HG03469 (cell line): Measurements from ENCODE around the gene PPIL3.
"Not testable (repeated sequence)": the region's sequence is repeated elsewhere in the genome, so short reads cannot be mapped to it uniquely, and the experiment has no call there.

ENCODE experiments used
- ATAC-seq: cut with Tn5 transposase; IDR thresholded peaks from one replicate; pipeline ENCODE4 v1.9.1; 2021; ENCODE audit warnings: mild to moderate bottlenecking, moderate library complexity, moderate number of reproducible peaks; ENCODE audit not compliant: unreplicated experiment

PPIL3 gene

DNA sequence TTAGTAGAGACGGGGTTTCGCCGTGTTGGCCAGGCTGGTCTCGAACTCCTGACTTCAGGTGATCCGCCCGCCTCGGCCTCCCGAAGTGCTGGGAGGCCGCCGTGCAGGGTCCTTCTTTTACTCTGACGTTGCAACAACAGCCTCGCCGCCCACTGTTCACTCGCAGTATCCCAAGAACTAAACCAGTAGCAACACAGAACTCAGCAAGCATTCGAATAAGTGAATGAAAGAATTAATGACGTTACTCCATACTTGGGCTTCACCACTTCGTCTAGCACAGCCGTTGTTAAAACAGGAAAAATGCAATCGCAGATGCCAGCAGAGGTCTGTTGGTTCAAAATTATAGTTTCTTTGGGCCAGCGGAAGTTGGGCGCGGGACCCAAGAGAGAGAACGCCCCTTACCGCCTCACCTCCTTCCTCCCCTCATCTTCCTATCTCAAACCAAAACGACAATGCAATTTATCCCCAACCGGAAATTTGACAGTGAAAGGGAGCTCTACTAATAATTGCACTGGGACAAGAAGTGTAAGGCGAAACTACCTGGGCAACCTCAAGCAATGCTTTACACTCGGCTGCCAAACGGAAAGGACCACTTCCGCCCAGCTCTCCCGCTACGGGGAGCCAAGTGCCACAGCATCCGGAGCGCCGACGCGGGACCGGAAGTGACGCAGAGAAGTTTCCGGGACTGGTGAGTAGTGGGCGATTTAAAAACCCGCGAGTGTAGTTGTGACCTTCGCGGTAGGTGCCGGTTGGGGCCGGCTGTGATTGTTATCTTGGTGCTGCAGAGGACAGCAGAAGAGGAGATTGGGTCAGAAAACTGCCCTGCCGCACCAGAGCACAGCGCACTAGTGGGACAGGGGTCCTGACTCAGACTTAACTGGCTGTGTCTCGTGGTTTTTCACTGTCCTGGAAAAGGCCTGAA lies at the start of gene PPIL3, which contains the start of gene NIF3L1:
TSS of gene PPIL3 (minus strand) at position 374 of the 922 bp plus-strand sequence. CDS start 1,462 bp downstream, outside the sequence.
TSS of gene NIF3L1 (plus strand) at position 668 of the 922 bp plus-strand sequence. CDS start 2,573 bp downstream, outside the sequence.
- peak; percentile 74 for ATAC-seq

GRCh38 chr2:200930947-200931626 lies 42.2 kb upstream of the PPIL3 start:
- ATAC-seq, result no peak

GRCh38 chr2:200929334-200930249 lies 40.7 kb upstream of the PPIL3 start:
- no peak for ATAC-seq

GRCh38 chr2:200922439-200922838 lies 33.6 kb upstream of the PPIL3 start:
- no peak for ATAC-seq

DNA sequence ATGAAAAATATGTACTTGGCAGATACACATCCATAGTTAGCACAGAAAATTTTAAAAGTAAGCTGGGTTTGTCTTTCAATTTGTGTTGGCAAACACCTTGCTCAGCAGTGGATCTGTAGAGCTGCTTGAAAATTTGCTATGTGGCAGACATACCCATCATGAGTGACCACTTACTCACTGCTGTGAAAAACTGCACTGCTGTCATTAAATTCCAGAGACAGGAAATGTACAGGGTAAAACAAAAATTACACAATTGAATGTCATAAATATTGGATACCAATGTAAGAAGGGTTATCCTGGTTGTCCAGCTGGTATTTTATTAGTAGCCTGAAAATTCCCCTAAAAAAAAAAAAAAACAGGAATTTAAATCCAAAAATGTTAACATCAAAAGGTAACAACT lies 24.8 kb upstream of the PPIL3 start:
- ATAC-seq, result no peak

- no peak for ATAC-seq
Observed at GRCh38 chr2:200909958-200910357, 21.1 kb upstream of the PPIL3 start.

DNA sequence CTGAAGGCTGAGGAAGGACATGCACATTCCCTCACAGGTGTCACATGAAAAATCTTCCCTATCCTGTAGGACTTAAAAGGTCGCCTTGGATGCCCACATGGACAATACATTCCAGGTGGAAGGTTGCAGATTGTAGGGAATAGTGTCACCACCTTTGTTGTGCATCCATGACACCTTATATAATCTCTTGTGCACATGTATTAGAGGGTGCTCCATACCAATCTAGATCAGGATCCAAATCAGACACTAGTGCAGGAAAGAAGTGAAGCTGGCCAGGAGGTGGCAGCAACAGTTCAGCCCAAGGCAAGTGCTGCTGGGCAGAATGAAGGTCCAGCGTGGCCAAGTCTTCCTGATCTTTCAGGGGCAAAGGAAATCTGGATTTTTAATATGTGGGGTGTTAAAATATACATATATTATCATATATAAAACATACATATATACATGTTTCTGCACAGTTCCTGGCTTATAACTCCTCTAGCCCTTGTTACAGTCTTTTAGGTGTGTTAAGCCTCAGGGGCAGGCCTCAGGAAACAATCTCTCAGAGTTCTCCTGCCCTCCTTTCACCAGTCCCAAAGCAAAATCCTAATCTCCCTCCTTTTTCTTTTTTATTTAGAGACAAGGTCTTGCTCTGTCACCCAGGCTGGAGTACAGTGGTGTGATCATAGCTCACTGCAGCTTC lies 16.9 kb upstream of the PPIL3 start:
- ATAC-seq, result no peak

GRCh38 chr2:200901459-200902072 lies 12.7 kb upstream of the PPIL3 start:
- peak; percentile 92 for ATAC-seq

DNA sequence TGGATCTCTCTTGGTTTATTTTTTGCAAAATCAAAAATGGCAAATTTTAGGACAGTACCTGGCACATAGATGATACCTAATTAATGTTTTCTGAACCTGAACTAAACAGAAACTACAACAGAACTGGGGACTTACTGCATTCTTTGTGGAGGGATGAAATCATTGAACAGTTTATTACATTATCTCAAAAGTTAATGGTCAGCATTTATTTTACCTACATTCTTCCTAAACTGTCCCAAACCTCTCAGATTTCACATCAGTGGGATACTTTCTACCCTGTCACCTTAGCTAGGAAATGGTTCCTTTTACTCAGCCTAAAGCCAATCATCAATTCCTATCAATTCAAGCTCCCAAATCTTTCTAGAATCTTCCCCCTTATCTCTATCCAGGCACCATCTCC lies 10.6 kb upstream of the PPIL3 start:
- no peak for ATAC-seq

DNA sequence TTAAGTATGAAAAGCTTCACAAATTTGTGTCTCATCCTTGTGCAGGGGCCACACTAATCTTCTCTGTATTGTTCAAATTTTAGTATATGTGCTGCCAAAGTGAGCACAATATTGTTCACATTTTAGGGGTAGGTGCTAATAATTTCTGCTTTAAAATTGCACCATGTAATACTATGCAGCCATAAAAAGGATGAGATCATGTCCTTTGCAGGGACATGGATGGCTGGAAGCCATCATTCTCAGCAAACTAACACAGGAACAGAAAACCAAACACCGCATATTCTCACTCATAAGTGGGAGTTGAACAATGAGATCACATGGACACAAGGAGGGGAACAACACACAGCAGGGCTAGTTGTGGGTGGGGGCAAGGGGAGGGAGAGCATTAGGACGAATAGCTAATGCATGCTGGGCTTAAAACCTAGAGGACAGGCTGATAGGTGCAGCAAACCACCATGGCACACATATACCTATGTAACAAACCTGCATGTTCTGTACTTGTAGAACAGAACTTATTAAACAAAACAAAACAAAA lies 7.1 kb downstream of the PPIL3 start:
- not testable (repeated sequence) for ATAC-seq

DNA sequence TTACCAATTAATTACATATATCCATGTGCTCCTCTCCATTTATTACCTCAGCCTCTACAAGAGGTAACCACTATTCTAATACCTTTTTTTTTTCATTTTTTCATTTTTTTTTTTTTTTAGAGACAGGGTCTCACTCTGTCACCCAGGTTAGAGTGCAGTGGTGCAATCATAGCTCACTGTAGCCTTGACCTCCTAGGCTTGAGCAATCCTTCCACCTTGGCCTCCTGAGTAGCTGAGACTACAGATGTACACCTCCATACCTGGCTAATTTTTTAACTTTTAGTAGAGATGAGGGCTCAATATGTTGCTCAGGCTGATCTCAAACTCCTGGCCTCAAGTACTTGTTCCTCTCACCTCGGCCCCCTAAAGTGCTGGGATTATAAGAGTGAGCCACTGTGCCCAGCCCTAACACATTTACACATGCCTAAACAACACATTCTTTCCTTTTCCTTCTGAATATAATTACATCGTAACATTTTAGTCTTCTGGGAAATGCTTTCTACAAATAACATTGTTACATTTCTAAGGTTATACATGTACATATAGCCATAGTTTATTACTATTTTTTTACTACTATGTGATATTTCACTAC lies 10.5 kb downstream of the PPIL3 start:
- ATAC-seq, result no peak

- ATAC-seq, result no peak
Observed at GRCh38 chr2:200877443-200877842, 11.4 kb downstream of the PPIL3 start.

DNA sequence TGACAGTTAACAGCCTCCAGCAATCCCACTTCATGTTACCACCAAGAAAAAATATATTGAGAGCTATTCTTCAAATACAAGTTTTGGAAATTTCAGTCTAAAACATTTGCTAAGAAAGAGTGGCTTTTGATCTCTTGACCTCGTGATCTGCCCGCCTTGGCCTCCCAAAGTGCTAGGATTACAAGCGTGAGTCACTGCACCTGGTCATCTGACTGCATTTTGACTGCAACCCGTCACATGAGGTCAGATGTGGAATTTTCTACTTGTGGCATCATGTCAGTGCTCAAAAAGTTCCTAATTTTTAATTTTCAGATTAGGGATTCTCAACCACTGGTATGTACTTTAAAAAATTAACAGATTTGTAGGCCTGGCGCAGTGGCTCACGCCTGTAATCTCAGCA lies 15.3 kb downstream of the PPIL3 start:
- no peak for ATAC-seq

DNA sequence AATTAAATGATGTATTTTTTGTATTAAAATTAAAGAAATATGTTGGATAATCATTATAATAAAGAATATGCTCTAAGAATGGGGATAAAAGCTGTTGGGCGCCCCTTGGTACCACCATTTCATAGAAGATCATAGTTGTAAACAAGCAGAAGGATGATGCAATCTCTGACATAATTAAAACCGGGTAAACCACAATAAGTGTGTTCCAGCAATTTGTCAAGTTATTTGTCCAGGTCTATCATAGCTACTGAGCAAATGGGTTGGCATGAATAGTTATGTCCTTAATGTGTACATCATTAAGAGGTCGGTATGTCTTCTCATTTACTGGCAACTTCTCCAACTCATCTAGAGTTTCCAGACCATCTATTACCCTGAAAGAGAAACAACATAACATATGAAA lies 17.7 kb downstream of the PPIL3 start:
- ATAC-seq, result no peak

DNA sequence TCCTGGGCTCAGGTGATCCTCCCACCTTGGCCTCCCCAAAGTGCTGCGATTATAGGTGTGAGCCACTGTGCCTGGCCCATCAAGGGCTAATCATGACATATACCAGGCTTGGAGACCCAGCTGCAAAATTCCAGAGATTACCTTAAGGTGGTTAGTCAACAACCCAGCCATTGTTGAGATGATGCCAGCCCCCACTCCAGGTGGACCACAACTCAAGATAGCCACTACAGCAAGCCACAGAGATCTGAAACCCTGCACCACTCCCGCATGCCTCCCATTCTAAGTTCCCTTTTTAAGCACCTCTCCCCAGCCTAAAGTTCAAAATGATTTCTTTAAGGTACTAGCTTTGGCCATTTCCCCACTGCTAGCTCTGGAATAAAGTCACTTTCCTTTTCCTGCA lies 19.9 kb downstream of the PPIL3 start:
- no peak for ATAC-seq

GRCh38 chr2:200864176-200865034 lies 24.5 kb downstream of the PPIL3 start, which contains the start of gene CLK1:
Gene CLK1, minus strand, starts transcription at chr2:200864658. Its CDS starts 2,796 bp downstream, at chr2:200861862.
- ATAC-seq, result peak; percentile 76

GRCh38 chr2:200863782-200864175 lies 25.1 kb downstream of the PPIL3 start:
- ATAC-seq, result no peak

DNA sequence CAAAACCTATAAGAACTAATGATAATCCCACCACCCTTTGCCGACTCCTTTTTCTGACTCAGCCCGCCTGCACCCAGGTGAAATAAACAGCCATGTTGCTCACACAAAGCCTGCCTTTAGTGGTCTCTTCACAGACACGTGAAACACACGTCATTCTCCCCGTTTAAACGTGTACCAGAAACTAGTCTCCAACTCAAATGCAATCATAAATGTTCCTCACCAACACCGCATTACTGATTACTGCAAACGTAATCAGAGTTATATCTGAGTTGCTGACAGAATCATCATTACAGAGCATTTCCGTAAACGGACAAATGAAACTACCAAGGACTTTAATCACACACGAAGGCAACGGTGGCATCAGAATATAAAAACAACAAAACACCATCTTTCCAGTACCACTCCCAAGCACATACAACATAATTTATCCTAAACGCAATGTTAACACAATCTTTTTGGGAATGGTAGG lies 26.3 kb downstream of the PPIL3 start:
- ATAC-seq, result no peak
